Fibroblast of villous mesenchyme (primary cell): Measurements from ENCODE around the gene INPP4B. TPM values are rescaled to one million over a fixed set of nuclear protein-coding genes. Genes with fewer than 3 reads are reported as not detected.

Experiments used
- DNase-seq: peaks from one replicate; pipeline ENCODE4 v3.0.0-alpha.2; 2010; ENCODE audit warnings: low read depth
- H3K4me3 ChIP-seq: 2 replicates; pipeline ENCODE4 v1.5.1; 2011; ENCODE audit warnings: low read depth, mild to moderate bottlenecking, low read length
- CTCF ChIP-seq: IDR thresholded peaks from 2 replicates; pipeline ENCODE4 v1.5.1; 2012; ENCODE audit warnings: low read depth, mild to moderate bottlenecking, low read length; ENCODE audit not compliant: insufficient read depth
- total RNA-seq: library from RNA; depleted of rRNA; stranded (reverse); fragments of >200 nt; gene quantifications from 2 replicates; pipeline ENCODE4 v1.2.3, GENCODE V29; 2012

Gene INPP4B
- total RNA-seq, 1 donor: 64.3 TPM

- TF ChIP-seq CTCF: no peak
- peak; percentile 19 for DNase-seq
- no peak overlapping the region for H3K4me3 ChIP-seq
These were observed 245.1 kb downstream of the INPP4B start for GRCh38 chr4:142600952-142601351.

GRCh38 chr4:142598132-142598531 is 248.0 kb downstream of the INPP4B start:
- TF ChIP-seq CTCF: no peak
- H3K4me3 ChIP-seq: no peak overlapping the region
- no peak for DNase-seq

GRCh38 chr4:142596595-142596994 is 249.5 kb downstream of the INPP4B start:
- H3K4me3 ChIP-seq: no peak overlapping the region
- DNase-seq: peak; percentile 8
- no peak for TF ChIP-seq CTCF

- no peak for TF ChIP-seq CTCF
- no peak for DNase-seq
- H3K4me3 ChIP-seq: no peak overlapping the region
These were observed 250.0 kb downstream of the INPP4B start for GRCh38 chr4:142596121-142596520.

- TF ChIP-seq CTCF: no peak
- no peak overlapping the region for H3K4me3 ChIP-seq
- no peak for DNase-seq
These were observed 250.8 kb downstream of the INPP4B start for GRCh38 chr4:142595222-142595871.

GRCh38 chr4:142585411-142585810 is 260.7 kb downstream of the INPP4B start:
- no peak overlapping the region for H3K4me3 ChIP-seq
- no peak for DNase-seq
- TF ChIP-seq CTCF: no peak

GRCh38 chr4:142583708-142584107 is 262.4 kb downstream of the INPP4B start:
- no peak overlapping the region for H3K4me3 ChIP-seq
- TF ChIP-seq CTCF: no peak
- DNase-seq: no peak
